GM19397 (cell line): ENCODE results near the gene RAPGEF2.

Experiments used
- ATAC-seq: cut with Tn5 transposase; IDR thresholded peaks from one replicate; pipeline ENCODE4 v1.9.1; 2021; ENCODE audit warnings: mild to moderate bottlenecking, moderate library complexity; ENCODE audit not compliant: unreplicated experiment

The RAPGEF2 gene

DNA sequence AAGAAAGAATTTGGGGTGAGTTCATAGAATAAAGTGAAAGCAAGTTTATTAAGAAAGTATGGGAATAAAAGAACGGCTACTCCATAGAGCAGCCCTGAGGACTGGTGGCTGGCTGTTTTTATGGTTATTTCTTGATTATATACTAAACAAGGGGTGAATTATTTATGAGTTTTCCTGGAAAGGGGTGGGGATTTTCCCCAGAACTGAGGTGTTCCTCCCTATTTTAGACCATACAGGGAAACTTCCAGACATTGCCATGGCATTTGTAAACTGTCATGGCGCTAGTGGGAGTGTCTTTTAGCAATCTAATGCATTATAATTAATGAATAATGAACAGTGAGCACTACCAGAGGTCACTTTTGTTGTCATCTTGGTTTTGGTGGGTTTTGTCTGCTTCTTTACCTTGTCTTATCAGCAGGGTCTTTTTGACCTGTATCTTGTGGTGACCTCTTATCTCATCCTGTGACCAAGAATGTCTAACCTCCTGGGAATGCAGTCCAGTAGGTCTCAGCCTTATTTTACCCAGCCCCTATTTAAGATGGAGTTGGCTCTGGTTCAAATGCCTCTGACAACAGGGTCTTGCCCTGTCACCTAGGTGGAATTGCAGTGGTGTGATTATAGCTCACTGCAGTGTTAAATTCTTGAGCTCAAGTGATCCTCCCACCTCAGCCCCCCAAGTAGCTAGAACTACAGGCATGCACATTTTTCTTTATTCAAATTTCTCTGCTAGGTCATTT lies 27.1 kb downstream of the RAPGEF2 start:
- ATAC-seq = no peak

DNA sequence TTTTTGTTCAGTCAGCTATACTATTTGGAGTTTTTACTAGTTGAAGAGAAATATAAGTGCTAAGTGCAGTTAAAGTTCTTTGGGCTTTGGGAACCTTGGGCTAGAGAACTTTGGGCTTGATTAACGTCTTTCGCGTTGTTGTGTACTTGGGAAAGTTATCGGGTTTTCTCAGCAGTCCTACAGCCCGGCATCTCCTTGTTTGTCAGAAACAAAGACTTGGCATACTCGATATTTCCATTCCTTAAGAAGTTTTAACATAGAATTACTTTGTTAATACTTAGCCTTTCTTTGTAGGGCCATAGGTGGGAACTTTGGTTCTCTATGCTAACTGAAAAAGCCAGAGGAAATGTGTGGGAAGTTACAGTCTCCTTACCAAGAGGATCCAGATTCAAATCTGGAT lies 28.7 kb downstream of the RAPGEF2 start:
- no peak for ATAC-seq

DNA sequence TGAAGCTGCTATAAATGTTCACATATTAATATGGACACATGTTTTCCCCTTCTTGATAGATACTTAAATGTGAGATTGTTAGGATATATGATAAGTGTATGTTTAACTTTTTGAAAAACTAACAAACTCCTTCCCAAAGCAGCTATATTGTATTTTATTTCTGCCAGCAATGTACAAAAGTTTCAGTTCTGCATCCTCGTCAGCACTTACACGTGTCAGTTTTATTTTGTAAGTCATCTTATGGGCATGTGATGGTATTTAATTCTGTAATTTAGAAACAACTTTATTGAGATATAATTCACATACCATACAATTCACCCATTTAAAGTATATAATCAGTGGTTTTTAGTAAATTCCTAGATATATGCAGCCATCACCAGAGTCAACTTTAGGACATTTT lies 31.6 kb downstream of the RAPGEF2 start:
- no peak for ATAC-seq

GRCh38 chr4:159137176-159137575 lies 34.3 kb downstream of the RAPGEF2 start:
- no peak for ATAC-seq

GRCh38 chr4:159138436-159138835 lies 35.6 kb downstream of the RAPGEF2 start:
- ATAC-seq = no peak

DNA sequence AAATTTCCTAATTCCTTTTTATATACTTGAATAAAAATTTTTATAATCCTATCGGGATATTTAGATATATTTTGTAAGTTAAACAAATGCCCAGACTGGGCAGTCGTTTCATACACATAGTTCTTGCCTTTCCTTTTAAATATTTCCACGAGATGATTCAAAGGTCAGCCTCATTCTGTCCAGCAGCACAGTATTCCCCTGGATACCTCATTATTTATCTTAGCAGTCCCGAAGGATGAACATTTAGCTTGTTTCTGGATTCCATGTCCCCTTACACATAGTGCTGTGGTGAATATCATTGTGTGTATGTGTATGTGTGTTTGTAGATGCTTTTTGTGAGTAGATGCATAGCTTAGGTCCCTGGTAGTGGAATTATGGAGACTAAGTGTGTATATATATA lies 38.3 kb downstream of the RAPGEF2 start:
- no peak for ATAC-seq

DNA sequence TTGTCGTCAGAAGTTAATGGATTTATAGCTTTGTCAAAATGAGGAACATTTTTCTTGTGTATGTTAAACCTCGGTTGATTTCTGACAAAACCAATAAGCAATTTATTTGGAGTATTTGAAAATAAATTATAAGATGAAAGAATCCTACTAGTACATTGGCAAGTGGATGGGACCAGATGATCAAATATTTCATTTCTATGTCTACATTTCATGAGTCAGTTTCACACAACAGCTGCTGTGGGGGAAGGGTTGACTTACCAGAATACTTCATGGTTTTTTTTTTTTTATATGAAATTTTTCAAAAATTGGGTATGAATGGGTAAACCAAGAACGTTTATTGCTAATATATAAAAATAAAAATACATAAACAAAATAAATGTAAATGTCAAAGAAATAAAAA lies 39.4 kb downstream of the RAPGEF2 start:
- no peak for ATAC-seq

DNA sequence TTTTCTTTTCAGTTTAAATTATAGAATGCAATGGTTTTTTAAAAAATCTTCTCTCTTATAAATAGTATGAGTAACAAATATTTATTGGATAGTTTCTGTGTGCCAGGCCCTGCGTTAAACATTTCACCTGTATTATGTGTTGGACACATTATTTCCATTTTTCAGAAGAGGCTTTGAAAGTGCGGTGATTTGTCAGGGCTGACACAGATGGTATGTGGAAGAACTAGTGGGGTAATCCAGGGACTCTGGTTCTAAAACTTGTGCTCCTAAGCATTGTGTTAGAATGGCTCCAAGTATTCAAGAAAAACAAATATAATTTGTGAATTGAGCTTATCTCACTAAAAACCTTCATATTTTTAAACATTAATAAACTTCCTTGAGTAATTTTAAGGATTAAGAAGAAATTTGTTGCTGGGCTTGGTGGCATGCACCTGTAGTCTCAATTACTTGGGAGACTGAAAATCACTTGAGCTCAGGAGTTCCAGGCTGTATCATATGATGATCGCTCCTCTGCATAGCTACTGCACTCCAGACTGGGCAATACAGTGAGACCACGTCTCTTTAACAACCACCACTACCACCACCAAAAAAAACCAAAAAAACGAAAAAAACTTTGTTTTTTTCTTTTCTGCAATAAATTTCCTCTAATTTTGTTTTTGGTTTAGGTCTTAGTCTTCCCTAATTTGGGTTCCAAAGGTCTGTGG lies 40.0 kb downstream of the RAPGEF2 start:
- ATAC-seq = no peak

DNA sequence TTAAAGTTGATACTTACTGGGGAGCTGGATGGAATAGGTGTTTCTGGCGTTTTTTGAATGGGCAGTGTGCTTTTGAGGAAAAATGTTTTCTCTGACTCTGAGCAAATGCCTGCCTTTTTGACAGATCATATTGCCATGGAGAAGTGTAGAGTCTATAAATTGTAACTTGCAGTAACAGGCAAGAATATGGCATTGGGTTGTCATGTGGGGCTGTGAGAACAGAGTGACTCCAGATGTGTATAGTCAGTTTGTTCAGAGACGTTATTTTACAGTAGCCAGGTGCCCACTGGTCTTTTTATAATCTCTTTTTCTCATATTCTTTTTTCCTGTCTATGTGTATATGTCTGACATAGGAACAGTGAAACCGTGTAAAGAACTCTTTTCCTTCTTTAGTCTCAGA lies 40.8 kb downstream of the RAPGEF2 start:
- ATAC-seq = no peak

DNA sequence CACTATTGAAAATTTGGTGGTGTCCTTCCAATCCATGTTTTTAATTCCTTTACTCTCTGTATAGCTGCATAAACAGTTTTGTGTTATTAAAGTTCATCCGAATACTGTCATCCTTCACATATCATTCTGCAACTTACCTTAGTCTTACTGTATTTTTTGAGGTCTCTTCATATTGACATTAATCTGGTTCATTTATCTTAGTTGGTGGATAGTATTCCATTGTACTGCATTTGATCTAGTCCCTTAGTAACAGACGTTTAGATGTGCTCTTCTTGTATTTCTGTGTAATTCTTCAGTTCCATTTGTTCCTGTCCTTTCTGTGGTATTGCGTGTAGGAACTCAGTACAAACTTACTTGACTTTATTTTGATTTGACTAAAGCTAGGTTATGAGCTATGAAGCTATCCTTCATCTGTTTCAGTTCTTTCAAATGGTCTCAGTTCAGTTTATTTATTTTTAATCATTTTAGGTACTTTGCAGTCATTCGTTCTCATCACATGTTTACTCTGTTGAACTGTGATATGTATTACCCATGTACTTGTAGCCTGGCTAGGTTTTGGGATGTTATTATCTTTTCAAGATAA lies 41.3 kb downstream of the RAPGEF2 start:
- no peak for ATAC-seq

- no peak for ATAC-seq
Observed at GRCh38 chr4:159145318-159145991, 42.6 kb downstream of the RAPGEF2 start.

- no peak for ATAC-seq
Observed at GRCh38 chr4:159145992-159146330, 43.1 kb downstream of the RAPGEF2 start.

DNA sequence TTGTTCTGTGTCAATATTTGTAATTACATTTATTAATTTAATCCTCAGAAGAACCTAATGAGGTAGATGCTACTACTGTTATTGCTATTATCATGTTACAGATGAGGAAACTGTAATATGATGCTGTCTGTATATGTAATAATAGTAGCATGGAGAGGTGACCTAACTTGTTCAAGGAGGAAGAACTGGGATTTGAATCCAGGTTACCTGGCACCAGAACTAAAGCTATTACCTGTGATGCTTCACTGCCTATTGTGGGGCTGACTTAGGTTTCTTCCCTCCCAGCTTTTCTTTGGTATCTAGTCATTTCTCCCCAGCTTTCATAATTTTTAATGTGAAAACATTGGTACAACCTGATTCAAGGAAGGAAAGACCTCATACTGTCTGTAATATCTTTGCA lies 43.6 kb downstream of the RAPGEF2 start:
- ATAC-seq = no peak

GRCh38 chr4:159148441-159148840 lies 45.6 kb downstream of the RAPGEF2 start:
- no peak for ATAC-seq

GRCh38 chr4:159149666-159150065 lies 46.8 kb downstream of the RAPGEF2 start:
- ATAC-seq = no peak

GRCh38 chr4:159150396-159150795 lies 47.5 kb downstream of the RAPGEF2 start:
- peak; percentile 34 for ATAC-seq

DNA sequence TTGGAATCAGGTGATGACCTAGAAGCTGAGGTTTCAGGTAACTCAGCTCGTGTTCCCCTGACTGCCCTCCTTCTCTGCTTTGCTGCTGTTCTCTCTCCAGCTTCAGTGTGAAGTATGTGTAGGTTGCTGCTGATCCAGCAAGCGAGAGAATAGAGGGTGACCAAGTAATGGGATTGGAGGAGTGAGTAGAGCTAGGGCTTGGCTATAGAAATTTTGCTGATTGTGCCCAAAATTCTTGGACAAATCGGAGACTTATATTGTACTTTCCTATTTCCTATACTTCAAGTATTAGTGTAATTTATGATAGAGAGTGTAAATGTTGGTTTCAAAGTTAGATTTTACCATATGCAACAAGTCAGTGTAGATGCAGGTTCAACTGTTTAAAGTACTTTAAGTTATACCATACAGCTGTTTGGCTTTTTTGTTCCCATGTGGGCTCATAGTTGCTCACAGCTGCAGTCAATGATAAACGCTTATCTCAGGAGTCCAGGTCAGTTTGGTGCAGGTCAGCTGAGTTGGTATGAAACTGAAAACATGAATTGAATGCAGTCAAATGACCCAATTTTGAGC lies 48.0 kb downstream of the RAPGEF2 start:
- ATAC-seq = peak; percentile 47

- no peak for ATAC-seq
Observed at GRCh38 chr4:159151689-159152088, 48.8 kb downstream of the RAPGEF2 start.

DNA sequence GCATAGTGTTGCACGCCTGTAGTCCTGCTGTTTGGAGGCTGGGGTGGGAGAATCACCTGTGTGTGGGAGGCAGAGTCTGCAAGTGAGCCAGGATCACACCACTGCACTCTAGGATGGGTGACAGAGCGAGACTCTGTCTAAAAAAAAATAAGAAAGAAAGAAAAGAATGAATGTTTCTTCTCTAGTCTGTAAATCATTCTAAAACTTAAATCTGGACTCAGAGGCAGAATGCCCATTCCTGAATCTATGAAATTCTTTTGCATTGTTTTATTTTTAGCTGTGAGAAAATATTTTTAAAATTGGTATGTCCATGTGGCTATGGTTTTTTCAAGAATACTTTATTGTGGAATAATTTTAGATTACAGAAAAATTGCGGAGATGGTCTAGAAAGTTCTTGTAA lies 49.3 kb downstream of the RAPGEF2 start:
- no peak for ATAC-seq

- ATAC-seq = no peak
Observed at GRCh38 chr4:159153669-159154068, 50.8 kb downstream of the RAPGEF2 start.

DNA sequence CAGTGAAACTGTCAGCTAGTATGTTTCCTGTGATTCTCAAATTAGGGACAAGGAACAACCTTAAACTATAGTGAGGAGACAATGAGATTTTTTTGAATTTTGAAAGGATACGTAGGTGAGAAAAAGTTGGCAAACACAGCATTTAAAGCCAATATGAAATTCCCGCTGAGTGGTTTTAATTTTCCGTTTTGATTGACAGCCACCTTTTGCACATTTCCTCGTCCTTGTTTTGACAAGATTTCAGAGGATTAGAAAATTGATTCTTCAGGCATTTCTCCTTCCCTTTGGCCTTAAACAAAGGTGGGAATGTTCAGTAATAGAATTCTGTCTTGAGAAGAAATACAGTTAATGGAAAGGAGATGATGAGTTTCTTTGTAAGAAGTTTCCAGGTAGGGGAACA lies 52.2 kb downstream of the RAPGEF2 start:
- ATAC-seq = no peak
